GF-D8 (cell line): ENCODE data around the gene PIGR.

Source experiments
- DNase-seq: peaks from one replicate; lab custom pipeline; 2025; lab: John Stamatoyannopoulos, UW

Gene PIGR

DNA sequence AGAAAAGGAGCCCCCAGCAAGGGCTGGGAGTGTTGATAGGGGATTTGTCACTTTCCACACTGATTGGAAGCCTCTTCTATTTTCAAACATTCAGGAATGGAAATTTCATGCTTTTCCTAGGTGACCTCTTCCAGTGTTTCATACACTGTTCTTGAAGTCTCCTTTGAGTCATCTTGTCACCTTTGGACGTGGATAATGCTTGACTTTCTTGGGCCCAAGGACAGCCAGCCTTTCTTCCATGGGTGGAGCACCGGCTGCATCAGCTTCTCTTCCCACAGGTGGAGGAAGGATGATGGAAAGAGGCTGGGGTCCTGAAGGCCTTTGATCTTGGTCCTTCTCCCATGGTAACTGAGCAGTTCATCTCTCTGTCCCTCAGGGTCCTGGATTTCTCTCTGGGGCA, 11.9 kb upstream of the PIGR start:
- DNase-seq = no peak

DNA sequence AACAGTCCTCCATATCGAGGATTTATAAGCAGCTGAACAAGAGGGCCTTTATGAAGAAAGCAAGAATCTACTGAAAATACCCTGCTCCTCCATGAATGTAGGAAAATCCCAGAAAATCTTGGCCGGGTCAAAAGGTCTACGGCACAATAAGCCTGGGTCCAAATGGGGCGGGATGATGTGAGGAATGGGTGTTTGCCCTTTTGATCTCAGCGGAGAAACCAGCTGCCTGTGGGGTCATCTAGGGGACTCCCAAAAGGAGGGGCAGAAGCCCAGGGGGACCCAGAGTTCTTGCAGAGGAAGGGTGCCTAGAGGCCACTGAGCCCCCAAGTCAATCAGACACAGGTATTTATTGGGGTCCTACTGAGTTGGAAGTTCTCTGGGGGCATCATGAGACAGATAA, 11.4 kb upstream of the PIGR start:
- no peak for DNase-seq

DNA sequence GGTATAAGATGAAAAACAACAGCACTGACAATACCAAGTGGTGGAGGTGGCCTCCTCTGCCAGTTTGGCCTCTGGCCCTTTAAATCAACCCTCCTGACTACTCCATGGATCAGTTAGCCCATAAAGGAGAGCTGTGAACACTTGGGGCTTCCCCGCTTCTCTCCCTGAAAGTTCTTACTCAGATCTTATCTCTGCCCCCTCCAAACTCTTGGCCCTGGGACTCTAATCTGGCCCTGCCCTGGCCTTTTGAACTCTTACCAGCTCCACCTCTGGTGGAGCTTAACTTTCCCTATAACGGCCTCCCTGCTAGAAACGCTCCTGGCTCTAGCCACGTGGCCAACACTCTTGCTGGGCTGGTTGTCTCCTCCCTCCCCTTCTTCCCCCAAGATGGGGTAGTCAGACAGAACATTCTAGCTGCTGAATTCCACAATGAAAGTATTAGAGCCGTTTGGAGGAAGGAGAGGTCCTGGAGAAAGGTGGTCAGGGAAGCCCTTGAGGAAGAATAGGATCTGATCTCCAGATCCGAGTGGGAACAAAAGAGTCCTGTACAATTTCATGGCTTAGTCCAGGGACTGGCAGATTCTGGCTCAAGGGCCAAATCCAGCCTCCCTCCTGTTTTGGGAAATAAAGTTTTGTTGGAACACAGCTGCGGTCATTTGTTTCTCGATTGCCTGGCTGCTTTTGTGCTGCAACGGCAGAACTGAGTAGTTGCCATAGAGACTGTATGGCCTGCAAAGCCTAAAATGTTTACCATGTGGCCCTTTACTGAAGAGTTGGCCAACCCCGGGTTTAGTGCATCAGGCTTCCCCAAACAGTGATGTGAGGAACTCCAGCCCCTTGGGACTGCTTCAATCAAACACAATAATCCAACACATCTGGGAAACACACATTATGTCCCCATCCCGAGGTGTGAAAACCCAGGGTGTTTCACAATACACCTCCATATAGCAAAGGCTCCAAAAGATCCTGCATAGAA, 9.5 kb upstream of the PIGR start:
- DNase-seq = no peak

DNA sequence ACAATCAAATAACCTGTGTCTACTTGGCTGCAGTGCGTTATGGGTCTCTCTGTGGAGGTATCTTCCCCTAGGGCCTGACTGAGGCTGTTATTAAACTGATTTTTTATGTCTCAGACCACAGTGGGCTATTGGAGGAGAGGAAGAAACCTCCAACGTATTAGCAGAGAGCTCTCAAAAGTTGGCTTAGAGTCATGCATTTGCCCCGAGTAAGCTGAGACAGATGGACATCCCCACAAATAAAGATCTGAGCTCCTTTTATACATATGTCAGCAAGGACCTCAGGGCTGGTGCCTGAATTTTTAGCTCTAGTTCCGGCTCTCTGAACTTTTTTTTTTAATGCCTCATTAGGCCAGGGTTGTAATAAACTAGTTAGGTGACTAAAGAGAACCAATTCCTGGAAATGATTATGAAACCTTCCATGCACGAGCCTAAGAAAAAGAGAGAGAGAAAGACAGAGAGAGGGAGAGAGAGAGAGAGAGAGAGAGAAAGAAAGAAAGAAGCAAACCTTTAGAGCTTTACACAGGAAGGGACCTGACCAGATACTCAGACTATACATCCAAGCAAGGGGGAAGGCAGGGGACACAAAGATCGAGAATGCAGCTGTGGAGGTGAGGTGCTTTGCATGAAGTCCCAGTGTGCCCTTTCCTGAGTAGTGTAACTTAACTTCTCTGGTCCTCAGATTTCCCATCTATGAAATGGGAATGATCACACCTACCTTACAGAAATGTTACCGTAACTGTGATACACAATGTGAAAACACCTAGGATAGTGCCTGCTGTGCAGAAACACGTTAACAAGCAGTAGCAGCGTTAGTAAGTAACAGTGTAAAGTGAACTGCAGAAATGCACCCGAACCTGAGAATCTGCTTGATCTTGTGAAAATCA, 8.4 kb upstream of the PIGR start:
- no peak for DNase-seq

DNA sequence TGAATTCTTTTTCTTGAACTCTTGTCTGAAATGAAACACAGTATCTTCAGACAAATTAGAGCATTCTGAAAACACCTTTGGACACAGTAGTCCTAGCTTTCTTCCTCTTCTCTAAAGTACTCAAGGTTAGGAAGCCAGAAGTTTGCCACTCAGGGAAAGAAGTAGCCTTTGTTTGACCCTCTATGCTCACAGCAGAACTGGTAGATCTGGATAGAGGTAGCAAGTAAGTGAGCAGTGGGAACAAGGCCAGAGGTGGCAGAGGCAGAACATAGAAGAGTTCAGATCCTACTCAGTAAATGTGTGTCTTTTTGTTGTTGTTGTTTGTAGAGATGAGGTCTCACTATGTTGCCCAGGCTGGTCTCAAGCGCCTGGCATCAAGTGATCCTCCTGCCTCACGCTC, 7.4 kb upstream of the PIGR start:
- no peak for DNase-seq

DNA sequence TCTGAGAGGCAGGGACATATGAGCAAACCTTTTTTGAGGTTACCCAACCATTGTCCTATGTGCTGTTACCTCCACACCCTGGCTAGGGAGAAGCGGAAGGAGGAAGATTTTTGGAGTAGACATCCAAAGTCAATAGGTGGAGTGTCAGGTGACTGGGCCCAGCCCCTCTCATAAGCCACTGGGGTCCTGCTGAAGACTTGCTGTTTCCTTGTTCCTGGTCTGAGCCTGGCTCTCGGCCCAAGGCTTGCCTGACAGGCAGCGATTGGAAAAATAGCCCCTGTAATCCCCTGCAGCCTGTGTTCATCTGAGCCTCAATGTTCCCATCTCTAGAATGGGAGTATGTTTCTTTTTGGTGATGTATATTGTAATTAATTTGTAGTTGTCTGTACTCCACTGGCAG, 6.9 kb upstream of the PIGR start:
- no peak for DNase-seq

DNA sequence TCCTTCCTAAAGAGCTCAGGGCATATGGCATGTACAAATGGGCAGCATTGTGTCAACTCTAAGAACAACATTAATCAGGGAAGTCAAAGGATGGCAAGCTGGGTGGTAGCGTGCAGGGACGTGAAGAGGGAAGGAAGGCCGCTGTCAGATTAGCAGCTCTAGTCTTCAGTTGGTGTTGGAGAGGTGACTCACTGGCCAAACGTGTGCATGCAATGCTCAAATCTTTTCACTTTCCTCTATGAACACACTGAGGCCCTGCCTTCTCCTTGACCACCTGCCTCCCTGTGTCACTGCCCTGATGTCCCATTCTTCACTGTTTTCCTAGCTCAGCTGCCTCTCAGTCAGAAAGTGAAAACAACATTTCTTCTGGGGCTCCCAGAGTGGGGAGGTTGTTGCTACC, 5.9 kb upstream of the PIGR start:
- DNase-seq = no peak

DNA sequence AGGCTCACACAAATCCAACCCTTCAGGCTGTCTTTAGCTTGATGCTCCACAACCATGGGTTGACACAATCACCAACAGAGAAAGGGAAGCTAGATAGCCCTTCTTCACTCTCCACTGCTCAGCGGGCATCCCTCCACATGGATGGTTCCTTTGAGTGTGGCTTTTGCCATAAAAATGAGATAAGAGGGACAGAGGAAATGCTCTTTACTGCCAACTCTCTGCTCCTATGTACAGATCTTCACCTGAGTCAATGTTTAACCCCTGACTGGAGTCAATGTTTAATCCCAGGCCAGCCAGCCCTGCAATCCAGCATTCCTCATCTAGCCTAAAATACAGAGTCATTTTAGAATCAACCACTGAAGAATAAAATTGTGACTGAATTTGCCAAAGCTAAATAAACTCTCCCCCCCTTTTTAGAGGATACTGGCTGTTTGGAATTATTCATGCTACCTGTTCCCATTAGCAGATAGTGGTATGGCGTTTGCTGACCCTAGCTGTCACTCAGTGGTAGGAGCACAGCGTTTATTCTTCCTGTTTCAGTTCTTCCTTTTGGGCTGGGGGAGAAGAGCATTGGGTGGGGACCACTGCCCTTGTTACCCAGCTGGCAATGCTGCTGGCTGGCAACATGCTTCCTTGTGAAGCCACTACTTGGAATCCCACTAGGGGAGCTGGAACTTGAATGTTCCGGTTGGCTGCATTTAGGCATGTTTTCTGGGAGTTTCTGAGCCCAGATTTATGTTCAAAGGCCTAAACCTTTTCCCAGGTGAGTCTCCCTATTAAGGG, 5.2 kb upstream of the PIGR start:
- DNase-seq = no peak

DNA sequence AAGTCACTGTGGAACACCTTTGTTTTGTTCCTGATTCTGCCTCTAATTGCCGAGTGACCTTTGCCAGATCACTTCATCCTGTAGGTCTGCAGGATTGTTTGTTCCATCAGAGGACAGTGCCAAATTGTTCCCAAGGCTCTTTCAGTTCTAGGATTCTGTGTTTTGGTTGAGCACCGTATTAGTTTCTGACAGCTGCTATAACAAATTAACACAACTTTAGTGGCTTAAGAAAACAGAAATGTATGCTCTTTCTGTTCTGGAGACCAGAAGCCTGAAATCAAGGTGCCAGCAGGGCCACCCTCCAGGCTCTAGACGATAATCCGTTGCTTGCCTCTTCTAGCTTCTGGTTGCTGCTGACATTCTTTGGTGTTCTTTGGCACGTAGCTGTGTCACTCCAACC, 3.4 kb upstream of the PIGR start:
- no peak for DNase-seq

DNA sequence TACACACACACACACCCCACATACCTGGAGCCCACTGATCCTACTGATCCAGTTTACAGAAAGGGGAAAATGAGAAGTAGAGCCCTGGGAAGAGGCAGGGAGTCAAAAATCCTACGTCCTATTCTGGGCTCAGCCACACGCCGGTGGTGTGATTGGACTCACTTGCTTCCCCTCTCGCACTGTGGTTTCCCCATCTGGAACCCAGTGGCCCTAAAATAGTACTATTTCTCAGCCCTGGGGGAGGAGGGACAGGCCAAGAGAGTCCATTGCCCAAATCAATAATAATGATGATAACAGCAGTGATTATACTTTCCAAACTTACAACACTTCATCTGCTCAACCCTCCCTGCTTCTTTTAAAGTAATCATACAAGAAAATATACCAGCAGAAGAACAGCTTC, 2.9 kb upstream of the PIGR start:
- DNase-seq = no peak

DNA sequence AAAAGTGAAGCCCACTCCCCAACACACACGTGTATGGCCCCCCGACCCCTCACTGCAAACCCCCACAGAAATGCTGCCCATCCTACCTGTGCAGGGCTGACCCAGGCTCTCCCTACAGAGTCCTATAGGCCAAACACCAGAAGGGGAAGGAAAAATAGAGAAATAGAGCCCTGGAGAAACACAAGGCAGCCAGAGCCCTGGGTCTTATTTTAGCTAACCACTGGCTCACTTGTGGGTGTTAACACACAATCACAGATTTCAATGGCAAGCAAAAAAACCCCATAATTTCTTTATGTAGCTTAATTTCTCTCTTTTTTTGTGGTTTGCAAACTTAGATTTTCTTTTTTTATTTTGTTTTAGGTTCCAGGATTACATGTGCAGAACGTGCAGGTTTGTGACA, 989 bp upstream of the PIGR start:
- no peak for DNase-seq

DNA sequence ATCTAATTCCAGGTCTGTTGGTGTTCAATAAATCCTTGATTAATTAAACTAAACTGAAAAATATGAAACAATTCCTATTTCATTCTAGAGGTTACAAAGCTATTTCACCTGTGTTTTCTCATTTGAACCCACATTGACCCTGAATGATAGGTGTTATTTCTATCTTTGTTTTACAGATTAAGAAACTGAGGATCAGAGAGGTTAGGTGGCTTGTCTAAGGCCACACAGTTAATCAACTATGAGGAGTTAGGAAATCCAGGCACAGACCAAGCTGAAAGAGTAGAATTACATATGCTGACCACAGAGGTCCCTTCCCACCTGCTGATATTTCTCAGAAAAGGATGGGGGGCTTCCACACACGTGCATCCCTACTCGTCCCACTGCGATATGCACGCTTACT, 487 bp downstream of the PIGR start:
- no peak for DNase-seq

DNA sequence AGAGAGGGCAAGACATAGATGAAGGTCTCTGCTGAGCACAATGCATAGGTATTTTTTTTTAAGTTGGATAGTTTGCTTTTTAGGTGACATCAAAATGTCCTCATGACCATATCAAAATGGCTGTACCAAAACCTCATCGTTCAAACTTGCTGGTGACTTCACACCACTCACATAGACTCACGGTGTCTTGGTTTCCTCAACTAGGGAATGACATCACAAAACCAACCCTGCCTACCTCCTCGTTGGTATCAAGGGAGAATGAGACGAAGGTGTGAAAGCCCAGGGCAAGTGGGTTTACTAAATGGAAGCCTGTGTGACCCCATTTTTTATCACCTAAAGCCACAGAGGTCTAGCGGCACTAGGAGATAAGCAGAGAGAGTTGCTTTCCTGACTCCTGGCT, 1.6 kb downstream of the PIGR start:
- DNase-seq = no peak

DNA sequence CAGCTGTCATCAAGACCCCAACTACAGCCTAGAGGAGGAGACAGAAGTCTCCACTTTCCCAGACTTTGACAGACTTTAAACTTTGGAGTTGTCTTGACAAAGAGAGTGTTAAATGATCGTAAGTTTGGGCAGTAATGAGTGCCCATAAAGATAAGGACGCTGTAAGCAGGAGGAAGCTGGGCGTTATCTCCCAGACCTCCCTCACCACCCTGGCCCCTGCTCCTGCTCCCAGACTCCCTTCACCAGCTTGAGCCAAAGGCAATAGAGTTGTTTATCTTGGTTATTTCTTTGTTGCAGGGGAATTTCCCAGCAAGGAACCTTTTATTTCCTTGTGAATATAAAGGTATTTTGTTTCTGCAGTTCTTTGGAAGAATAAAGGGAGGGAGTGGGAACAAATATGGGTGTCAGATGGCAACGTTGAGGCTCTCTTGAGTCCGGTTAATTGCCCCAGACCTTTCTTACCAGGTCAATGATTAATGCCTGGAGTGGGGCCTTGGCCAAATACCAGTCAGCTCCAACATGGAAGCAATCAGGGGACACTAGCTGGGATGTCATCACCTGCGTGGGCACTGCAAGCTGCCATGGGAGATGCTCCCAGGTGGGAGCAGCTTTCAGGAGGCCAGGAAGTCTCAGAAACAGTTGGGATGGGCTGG, 4.4 kb downstream of the PIGR start:
- DNase-seq = no peak

DNA sequence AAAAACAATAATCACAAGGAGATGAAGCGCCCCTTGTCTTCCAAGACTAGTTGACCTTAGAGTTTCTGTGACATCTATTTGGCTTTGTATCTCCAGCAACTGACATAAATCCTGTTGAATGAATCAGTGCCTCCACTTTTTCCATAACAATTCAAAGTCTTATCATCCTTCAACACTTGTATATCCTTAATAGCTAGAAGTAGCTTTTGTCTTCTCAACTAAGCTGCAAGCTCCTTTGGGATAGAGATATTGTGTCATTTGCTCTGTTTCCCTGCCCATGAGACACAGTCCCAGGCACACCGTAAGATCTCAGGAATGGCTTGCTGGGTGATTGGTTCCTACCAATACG, 5.7 kb downstream of the PIGR start:
- no peak for DNase-seq

DNA sequence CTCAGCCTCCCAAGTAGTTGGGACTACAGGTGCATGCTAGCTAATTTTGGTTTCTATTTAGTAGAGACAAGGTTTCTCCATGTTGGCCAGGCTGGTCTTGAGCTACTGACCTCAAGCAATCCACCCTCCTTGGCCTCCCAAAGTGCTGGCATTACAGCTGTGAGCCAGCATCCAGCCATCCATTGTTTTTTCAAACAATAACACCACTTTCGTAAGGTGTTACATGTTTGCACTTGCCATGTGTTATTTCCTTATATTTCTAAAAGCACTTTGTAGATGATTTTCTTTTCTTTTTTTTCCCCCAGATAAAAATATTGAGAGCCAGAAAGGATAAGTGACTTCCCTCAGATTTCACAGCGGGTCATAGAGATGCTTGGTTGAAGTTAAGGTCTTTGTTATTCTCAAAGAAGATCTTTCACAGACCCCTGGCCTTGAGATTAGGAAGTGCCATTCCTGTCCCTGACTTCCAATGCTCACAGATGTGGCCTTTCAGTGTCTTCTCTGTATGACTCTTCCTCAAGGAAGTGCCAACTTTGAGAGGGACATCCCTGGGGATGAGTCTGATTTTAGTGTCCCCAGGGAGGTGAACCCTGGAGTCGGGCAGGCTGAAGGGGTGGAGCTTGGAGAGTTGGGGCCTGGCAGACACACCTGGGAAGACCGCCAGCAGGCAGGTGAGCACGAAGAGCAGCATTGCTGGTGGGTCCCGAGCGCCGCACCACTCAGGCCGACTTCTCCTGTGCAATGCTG, 6.3 kb downstream of the PIGR start:
- DNase-seq = no peak

DNA sequence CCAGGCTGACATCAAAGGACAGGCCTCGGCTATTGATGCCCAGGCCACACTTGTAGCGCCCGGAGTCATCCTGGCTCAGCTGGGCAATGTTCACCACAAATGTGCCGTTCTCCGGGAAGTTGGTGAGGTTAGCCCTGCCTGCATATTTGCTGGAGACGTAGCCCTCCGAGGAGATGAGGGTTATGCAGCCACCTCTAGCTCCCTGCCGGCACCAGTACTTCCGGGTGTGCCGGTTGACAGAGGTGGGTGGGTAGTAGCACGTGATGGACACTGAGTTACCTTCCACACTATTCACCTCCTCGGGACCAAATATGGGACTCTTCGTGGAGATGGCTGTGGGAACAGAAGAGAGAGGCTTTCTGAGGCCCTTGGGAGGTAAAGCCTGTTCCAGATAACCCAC, 7.1 kb downstream of the PIGR start:
- no peak for DNase-seq

DNA sequence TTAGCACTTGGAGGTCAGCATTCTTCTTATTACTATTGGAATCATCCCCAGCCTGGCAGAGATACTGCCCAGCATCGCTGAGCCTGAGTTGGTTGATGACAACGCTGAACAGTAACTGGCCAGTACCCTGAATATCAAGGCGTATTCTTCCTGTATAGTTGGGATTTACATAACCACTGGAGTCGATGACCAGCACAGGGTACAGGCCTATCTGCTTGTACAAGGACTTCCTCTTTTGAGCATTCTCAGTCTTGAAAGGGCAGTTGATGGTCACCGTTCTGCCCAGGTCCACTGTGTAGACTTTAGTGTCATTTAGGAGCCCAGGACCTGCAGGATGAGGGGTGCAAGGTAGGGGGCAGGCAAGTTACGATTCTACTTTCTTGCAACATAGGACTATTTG, 8.8 kb downstream of the PIGR start:
- no peak for DNase-seq

DNA sequence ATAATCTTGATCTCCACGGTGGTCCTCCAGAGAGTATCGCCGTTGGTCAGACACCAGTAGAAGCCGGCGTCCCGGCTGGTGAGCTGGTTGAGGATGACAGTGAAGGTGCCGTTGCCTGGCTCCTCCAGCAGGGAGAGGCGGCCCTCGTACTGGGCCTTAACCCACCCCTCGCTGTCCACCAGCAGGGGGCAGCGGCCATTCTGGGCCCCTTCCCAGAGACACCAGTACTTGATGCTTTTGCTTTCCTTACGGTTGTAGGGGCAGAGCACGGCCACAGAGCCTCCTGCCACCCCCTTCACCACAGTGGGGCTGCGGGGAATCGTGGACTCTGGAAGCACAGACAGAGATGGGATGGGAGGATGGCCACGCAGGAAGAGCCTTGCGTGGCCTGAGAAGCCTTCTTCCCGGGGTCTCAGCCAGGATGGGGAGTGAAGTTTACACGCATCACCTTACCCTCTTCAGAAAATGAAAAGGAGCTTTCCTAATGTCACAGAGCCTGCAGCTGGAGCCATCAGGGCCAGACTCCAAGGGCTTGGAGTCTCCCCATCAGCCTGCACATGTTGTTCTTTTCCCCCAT, 10.7 kb downstream of the PIGR start:
- DNase-seq = no peak

DNA sequence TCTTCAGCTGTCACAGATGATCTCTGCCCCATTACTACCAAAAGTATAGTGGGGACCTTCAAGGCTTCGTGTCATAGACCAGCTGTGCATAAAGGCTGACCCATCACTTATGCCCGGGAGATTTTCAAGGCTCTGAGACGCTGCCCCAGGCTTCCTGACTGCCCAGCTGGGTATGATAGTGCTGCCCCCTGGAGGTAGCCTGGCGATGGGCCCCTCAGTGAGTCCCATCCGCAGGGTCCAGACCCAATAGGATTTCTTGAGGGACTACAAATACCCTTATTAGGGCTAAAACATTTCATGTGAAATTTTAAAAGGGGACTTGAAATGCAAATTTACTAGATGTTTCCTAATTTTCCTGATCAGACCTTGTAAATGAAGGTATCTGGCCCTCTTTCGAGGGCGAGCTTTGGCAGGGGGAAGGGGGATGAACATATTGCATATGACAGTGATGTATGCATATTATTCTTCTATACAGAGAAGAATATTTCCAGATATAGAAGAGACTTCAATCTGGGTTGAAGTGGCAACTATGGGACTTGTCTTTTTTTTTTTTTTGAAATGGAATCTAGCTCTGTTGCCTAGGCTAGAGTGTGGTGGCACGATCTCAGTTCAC, 12.8 kb downstream of the PIGR start:
- DNase-seq = no peak
